ENCODE measurements around the gene GALT.

Gene GALT

DNA sequence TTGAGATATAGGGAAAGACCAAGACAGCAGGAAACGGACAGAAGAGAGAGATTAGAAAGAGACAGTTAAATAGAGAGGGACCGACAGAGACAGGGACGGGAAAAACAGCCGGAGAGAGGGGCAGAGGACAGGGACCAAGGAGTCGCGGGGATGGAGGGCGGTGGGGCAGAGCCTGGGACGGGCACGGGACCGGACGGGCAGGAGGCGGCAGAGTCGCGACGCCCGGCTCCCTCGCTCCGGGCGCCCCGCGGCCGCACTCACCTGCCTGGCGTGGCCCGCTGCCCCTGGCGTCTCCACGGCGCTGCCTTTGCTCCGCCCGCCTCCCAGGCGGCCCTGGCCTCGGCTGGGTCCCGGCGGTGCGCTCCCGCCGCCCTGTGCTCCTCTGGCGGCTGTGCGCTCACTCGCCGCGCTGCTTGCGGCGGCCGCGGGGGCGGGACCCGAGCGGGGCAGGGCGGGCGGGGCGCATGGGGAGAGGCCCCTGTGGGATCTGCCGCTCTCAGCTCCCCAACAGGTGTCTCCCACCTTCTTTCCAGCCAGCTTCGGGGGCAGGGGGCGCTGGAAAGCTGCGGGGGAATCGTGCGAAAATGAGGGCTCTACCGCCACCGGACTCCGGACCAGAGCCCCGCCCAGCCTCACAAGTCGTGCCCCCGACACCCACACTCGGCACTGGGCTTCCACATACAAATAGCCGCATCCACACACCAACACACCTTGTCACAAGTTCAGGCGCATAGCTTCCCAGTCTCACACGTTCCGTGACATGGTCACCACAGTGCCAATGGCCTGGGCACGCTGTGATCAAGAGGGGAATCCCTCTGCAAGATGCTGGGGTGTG, 17.6 kb upstream of the GALT start, which contains the start of gene ARID3C:
ARID3C (minus strand) TSS at position 411 of the 835 bp plus-strand sequence. CDS start 1,052 bp downstream, outside the sequence.
- no peaks in the 10 kb centered on the region for H3K9me3 ChIP-seq (ENCODE audit: insufficient read depth, low read length, severe bottlenecking)
- no peak within 1 kb of the TSS for H3K9ac ChIP-seq (ENCODE audit: low read depth, low read length)
- H2AFZ ChIP-seq (ENCODE audit: low read depth, low read length): no peak within 1 kb of the TSS
- no peaks in the 10 kb centered on the region for H3K79me2 ChIP-seq (ENCODE audit: insufficient read depth, low read length)
- H3K36me3 ChIP-seq (ENCODE audit: insufficient read depth, low read length): no peaks in the 10 kb centered on the region
- TF ChIP-seq, protein P1, sequence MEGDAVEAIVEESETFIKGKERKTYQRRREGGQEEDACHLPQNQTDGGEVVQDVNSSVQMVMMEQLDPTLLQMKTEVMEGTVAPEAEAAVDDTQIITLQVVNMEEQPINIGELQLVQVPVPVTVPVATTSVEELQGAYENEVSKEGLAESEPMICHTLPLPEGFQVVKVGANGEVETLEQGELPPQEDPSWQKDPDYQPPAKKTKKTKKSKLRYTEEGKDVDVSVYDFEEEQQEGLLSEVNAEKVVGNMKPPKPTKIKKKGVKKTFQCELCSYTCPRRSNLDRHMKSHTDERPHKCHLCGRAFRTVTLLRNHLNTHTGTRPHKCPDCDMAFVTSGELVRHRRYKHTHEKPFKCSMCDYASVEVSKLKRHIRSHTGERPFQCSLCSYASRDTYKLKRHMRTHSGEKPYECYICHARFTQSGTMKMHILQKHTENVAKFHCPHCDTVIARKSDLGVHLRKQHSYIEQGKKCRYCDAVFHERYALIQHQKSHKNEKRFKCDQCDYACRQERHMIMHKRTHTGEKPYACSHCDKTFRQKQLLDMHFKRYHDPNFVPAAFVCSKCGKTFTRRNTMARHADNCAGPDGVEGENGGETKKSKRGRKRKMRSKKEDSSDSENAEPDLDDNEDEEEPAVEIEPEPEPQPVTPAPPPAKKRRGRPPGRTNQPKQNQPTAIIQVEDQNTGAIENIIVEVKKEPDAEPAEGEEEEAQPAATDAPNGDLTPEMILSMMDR (IDR thresholded peaks at IDR 0.05; ENCODE audit: borderline replicate concordance, extremely low read depth, low read length, poor library complexity, severe bottlenecking): no peak
- TF ChIP-seq EZH2 (IDR thresholded peaks at IDR 0.05; ENCODE audit: borderline replicate concordance, low read depth, low read length, severe bottlenecking): no peak
- peaks cover 3% of the 10 kb centered on the region; the same call in 1 of the 2 replicates for H4K20me1 ChIP-seq (ENCODE audit: insufficient read depth, low read length)
- DNase-seq (no peak), ATAC-seq (ENCODE audit: insufficient read depth, low read depth) (peak; percentile 29; the same call in 1 of the 3 replicates)
- H3K4me1 ChIP-seq (ENCODE audit: insufficient read depth, low read length): no peaks in the 10 kb centered on the region
- no peak within 1 kb of the TSS for H3K4me3 ChIP-seq (ENCODE audit: low read depth in 1 of 2, low read length in 2 of 2)
- no peak within 1 kb of the TSS for H3K4me2 ChIP-seq (ENCODE audit: insufficient read depth, low read length)
- no peak within 1 kb of the TSS for H3K27ac ChIP-seq (ENCODE audit: low read length)
- H3K27me3 ChIP-seq (ENCODE audit: insufficient read depth, low read length, poor library complexity): peaks cover 25% of the 10 kb centered on the region

DNA sequence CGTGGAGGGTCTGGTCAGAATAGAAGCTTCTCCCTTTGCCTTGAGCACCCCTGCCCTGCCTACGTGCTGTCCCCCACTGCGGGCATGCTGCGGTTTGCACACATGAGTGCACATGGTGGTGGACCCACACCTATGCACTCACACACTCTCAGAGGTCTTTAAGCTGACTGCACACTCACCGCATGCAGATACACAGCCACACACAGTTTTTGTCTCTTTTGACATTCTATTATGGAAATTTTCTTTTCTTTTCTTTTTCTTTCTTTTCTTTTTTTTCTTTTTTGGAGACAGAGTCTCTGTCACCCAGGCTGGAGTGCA, 17.0 kb upstream of the GALT start:
- Histone ChIP-seq H3K27me3 (ENCODE audit: insufficient read depth, low read length, poor library complexity) (peaks cover 25% of the 10 kb centered on the region), H3K36me3 (ENCODE audit: insufficient read depth, low read length) (no peaks in the 10 kb centered on the region), H3K27ac (ENCODE audit: low read length) (no peak overlapping the region), H2AFZ (ENCODE audit: low read depth, low read length) (no peak overlapping the region), H3K4me3 (ENCODE audit: low read depth in 1 of 2, low read length in 2 of 2) (no peak overlapping the region), H3K9ac (ENCODE audit: low read depth, low read length) (no peak overlapping the region), H3K4me1 (ENCODE audit: insufficient read depth, low read length) (no peaks in the 10 kb centered on the region), H3K9me3 (ENCODE audit: insufficient read depth, low read length, severe bottlenecking) (no peaks in the 10 kb centered on the region), H4K20me1 (ENCODE audit: insufficient read depth, low read length) (peaks cover 3% of the 10 kb centered on the region; the same call in 1 of the 2 replicates), H3K79me2 (ENCODE audit: insufficient read depth, low read length) (no peaks in the 10 kb centered on the region), H3K4me2 (ENCODE audit: insufficient read depth, low read length) (no peak overlapping the region)
- DNase-seq (no peak), ATAC-seq (ENCODE audit: insufficient read depth, low read depth) (no peak)
- TF ChIP-seq EZH2 (IDR thresholded peaks at IDR 0.05; ENCODE audit: borderline replicate concordance, low read depth, low read length, severe bottlenecking): no peak
- TF ChIP-seq, protein P1 (IDR thresholded peaks at IDR 0.05; ENCODE audit: borderline replicate concordance, extremely low read depth, low read length, poor library complexity, severe bottlenecking): no peak

DNA sequence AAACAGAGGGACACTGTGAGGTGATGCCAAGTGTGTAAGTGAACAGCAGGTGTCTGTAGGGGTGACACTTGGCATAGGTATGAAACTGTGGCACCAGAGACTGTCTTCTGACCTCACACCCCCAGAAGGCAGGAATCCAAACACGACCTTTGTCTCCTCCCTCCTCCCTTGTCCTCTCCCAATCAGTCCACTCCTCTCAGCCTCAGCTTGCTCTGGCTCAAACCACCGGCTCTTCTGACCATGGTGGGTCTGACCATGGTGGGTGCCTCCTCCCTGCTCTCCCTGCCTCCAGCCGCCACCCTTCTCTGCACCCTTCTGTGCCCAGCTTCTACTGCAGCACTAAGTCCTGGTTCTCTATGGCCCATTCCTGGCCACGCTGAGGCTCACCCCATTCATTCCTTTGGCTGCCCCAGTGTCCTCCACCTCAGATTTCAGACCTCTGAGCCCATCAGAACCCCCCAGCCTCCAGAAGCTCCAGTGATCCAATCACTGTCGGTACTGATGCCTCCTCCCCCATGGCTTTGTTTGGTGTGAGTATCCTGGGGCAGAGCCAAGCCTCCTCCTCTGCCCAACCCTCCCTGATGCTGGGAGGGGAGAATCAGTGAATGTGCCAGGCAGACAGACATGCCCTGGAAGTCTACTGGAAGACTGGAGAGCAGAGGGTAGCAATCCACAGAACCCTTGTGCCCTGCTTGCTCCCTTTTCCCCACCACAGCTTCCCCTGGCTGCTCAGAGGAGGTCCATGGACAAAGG, 15.9 kb upstream of the GALT start:
- Histone ChIP-seq H3K79me2 (ENCODE audit: insufficient read depth, low read length) (peaks cover 6% of the 10 kb centered on the region), H3K27ac (ENCODE audit: low read length) (no peak overlapping the region), H2AFZ (ENCODE audit: low read depth, low read length) (no peak overlapping the region), H3K9ac (ENCODE audit: low read depth, low read length) (no peak overlapping the region), H3K4me2 (ENCODE audit: insufficient read depth, low read length) (no peak overlapping the region), H3K36me3 (ENCODE audit: insufficient read depth, low read length) (peaks cover 10% of the 10 kb centered on the region), H4K20me1 (ENCODE audit: insufficient read depth, low read length) (peaks cover 12% of the 10 kb centered on the region), H3K4me3 (ENCODE audit: low read depth in 1 of 2, low read length in 2 of 2) (no peak overlapping the region), H3K4me1 (ENCODE audit: insufficient read depth, low read length) (peaks cover 5% of the 10 kb centered on the region), H3K27me3 (ENCODE audit: insufficient read depth, low read length, poor library complexity) (peaks cover 25% of the 10 kb centered on the region), H3K9me3 (ENCODE audit: insufficient read depth, low read length, severe bottlenecking) (no peaks in the 10 kb centered on the region)
- no peak for TF ChIP-seq EZH2 (IDR thresholded peaks at IDR 0.05; ENCODE audit: borderline replicate concordance, low read depth, low read length, severe bottlenecking)
- TF ChIP-seq, protein P1 (IDR thresholded peaks at IDR 0.05; ENCODE audit: borderline replicate concordance, extremely low read depth, low read length, poor library complexity, severe bottlenecking): no peak
- ATAC-seq (ENCODE audit: insufficient read depth, low read depth) (no peak), DNase-seq (no peak)

Data from DND-41 (cell line).